Activated CD4-positive, alpha-beta T cell treated with anti-CD3 and anti-CD28 coated beads for 36 hours (primary cell): ENCODE measurements around the gene ERI3. TPM values are rescaled to one million over a fixed set of nuclear protein-coding genes. Genes with fewer than 3 reads are reported as not detected.
A peak's percentile ranks its signal among the peaks of the same experiment; 100 is the strongest.

Experiments
- ATAC-seq: fragments of 200-7000 bp; cut with Tn5 transposase; one replicate; pipeline ENCODE4 v1.10.0; 2021; ENCODE audit warnings: mild to moderate bottlenecking, moderate library complexity
- CTCF ChIA-PET: fragments of 350-600 bp; sonication (Branson Sonifier 250); formaldehyde crosslinking; loops from one replicate; lab custom pipeline; 2021; ENCODE audit warnings: antibody characterized with exemption; lab: Charles Lee
- POLR2A ChIA-PET: fragments of 350-600 bp; sonication (Branson Sonifier 250); formaldehyde crosslinking; loops from one replicate; lab custom pipeline; 2021; ENCODE audit warnings: antibody characterized with exemption, inconsistent platforms; lab: Charles Lee
- DNase-seq: peaks from one replicate; pipeline ENCODE4 v3.0.0-alpha.2; 2020
- H3K27ac Mint-ChIP-seq: one replicate; pipeline ENCODE4 v1.8.0; 2021; ENCODE audit warnings: mixed read lengths
- H3K27me3 Mint-ChIP-seq: one replicate; pipeline ENCODE4 v1.8.0; 2021; ENCODE audit warnings: mixed read lengths
- H3K36me3 Mint-ChIP-seq: one replicate; pipeline ENCODE4 v1.8.0; 2021; ENCODE audit warnings: low read depth, mixed read lengths
- H3K4me1 Mint-ChIP-seq: one replicate; pipeline ENCODE4 v1.8.0; 2021; ENCODE audit warnings: mixed read lengths
- H3K4me3 Mint-ChIP-seq: one replicate; pipeline ENCODE4 v1.8.0; 2021; ENCODE audit warnings: mild to moderate bottlenecking, moderate library complexity, mixed read lengths
- H3K9me3 Mint-ChIP-seq: one replicate; pipeline ENCODE4 v1.8.0; 2021; ENCODE audit warnings: low read depth, mixed read lengths
- intact Hi-C, 2 experiments: fragments of 100-400 bp; cut with DNase I in 1 of 2; cut with micrococcal nuclease in 1 of 2; formaldehyde crosslinking; loops; one replicate each; pipeline versions ENCODE4 v1.14.2 to v1.15.1; 2022 to 2024; cut with DNase I, micrococcal nuclease
- total RNA-seq, 2 experiments: library from RNA; stranded (reverse); gene quantifications; one replicate each; pipeline ENCODE4 v1.2.3, GENCODE V29; 2021

Gene ERI3
- total RNA-seq, 2 experiments from 2014 or later: 36.7 to 41.3 TPM

GRCh38 chr1:44315521-44315920 is 39.5 kb downstream of the ERI3 start:
- ChIA-PET CTCF (interaction anchor here (0.6 to 2.5 kb wide), 6 partner anchors 9 to 263 kb away, joined by 3 to 11 read pairs (median 6); no protein-coding TSS in a partner anchor), POLR2A (no interaction called here)
- Mint-ChIP-seq H3K27me3 (no peaks in the 10 kb centered on the region), H3K36me3 (peaks cover 24% of the 10 kb centered on the region), H3K4me3 (no peak overlapping the region), H3K27ac (no peak overlapping the region), H3K4me1 (peaks cover 5% of the 10 kb centered on the region), H3K9me3 (no peaks in the 10 kb centered on the region)
- DNase-seq (no peak), ATAC-seq (no peak)
- intact Hi-C loops: loop anchor here in 1 of 2 experiments (10.0 kb wide), 1 partner anchor 221 kb away; no protein-coding TSS in a partner anchor

- H3K4me1 Mint-ChIP-seq: peaks cover 5% of the 10 kb centered on the region
- ATAC-seq: no peak
- H3K36me3 Mint-ChIP-seq: peaks cover 30% of the 10 kb centered on the region
- POLR2A ChIA-PET: no interaction called here
- H3K9me3 Mint-ChIP-seq: no peaks in the 10 kb centered on the region
- DNase-seq: no peak
- no peak overlapping the region for H3K4me3 Mint-ChIP-seq
- H3K27ac Mint-ChIP-seq: no peak overlapping the region
- intact Hi-C loops: loop anchor here in 1 of 2 experiments (10.0 kb wide), 1 partner anchor 220 kb away; no protein-coding TSS in a partner anchor
- H3K27me3 Mint-ChIP-seq: no peaks in the 10 kb centered on the region
- CTCF ChIA-PET: interaction anchor here (0.6 to 2.5 kb wide), 6 partner anchors 8 to 222 kb away, joined by 3 to 8 read pairs (median 4); no protein-coding TSS in a partner anchor
These were observed 40.6 kb downstream of the ERI3 start for GRCh38 chr1:44314452-44314851.

- no peaks in the 10 kb centered on the region for H3K9me3 Mint-ChIP-seq
- no peak for DNase-seq
- peaks cover 5% of the 10 kb centered on the region for H3K4me1 Mint-ChIP-seq
- POLR2A ChIA-PET: no interaction called here
- intact Hi-C loops: loop anchor here in 1 of 2 experiments (10.0 kb wide), 1 partner anchor 219 kb away; no protein-coding TSS in a partner anchor
- H3K36me3 Mint-ChIP-seq: peaks cover 31% of the 10 kb centered on the region
- H3K27me3 Mint-ChIP-seq: no peaks in the 10 kb centered on the region
- no peak for ATAC-seq
- CTCF ChIA-PET: interaction anchor here (0.6 to 2.5 kb wide), 4 partner anchors 7 to 1351 kb away, joined by 3 to 8 read pairs (median 4); no protein-coding TSS in a partner anchor
- H3K4me3 Mint-ChIP-seq: no peak overlapping the region
- no peak overlapping the region for H3K27ac Mint-ChIP-seq
These were observed 41.7 kb downstream of the ERI3 start for GRCh38 chr1:44313265-44313918.

- intact Hi-C loops: loop anchor here in 1 of 2 experiments (10.0 kb wide), 1 partner anchor 218 kb away; no protein-coding TSS in a partner anchor
- ATAC-seq: no peak
- Mint-ChIP-seq H3K4me3 (no peak overlapping the region), H3K4me1 (peaks cover 1% of the 10 kb centered on the region), H3K36me3 (peaks cover 32% of the 10 kb centered on the region), H3K27ac (no peak overlapping the region), H3K9me3 (no peaks in the 10 kb centered on the region), H3K27me3 (no peaks in the 10 kb centered on the region)
- DNase-seq: no peak
- POLR2A ChIA-PET: no interaction called here
- CTCF ChIA-PET: interaction anchor here (0.6 kb wide), 1 partner anchor 1350 kb away, joined by 3 read pairs; no protein-coding TSS in a partner anchor
These were observed 42.5 kb downstream of the ERI3 start for GRCh38 chr1:44312399-44313196.

DNA sequence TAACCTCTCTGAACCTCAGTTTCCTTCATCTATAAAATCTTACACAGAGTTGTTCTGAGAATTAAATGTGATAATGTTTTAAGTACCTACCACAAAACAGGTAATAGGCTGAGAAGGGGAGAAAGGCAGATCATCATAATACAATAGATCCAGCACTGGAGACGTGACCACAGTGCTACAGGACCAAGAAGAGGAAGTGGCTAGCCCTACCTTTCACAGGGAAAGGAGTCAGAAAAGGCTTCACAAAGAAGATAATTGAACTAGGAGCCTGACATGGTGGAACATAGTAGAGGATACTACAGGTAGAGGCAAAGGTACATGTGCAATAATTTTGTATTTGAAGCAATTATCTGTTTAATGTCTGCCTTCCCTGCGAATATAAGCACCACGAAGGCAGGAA is 45.1 kb downstream of the ERI3 start:
- intact Hi-C loops: loop anchor here in 1 of 2 experiments (10.0 kb wide), 1 partner anchor 215 kb away; no protein-coding TSS in a partner anchor
- Mint-ChIP-seq H3K4me3 (no peak overlapping the region), H3K27ac (no peak overlapping the region), H3K36me3 (peaks cover 48% of the 10 kb centered on the region), H3K27me3 (no peaks in the 10 kb centered on the region), H3K9me3 (no peaks in the 10 kb centered on the region), H3K4me1 (peaks cover 24% of the 10 kb centered on the region)
- ChIA-PET POLR2A (no interaction called here), CTCF (no interaction called here)
- no peak for DNase-seq
- no peak for ATAC-seq

- Mint-ChIP-seq H3K4me3 (no peak overlapping the region), H3K4me1 (peaks cover 33% of the 10 kb centered on the region), H3K27ac (peak overlapping the region; percentile 78), H3K36me3 (peaks cover 71% of the 10 kb centered on the region), H3K9me3 (no peaks in the 10 kb centered on the region), H3K27me3 (no peaks in the 10 kb centered on the region)
- CTCF ChIA-PET: interaction anchor here (0.6 to 1.9 kb wide), 9 partner anchors 9 to 267 kb away, joined by 3 to 8 read pairs (median 5); no protein-coding TSS in a partner anchor
- ATAC-seq (peak; percentile 89), DNase-seq (peak; percentile 66)
- POLR2A ChIA-PET: no interaction called here
- intact Hi-C loops: no loop called here
These were observed 49.1 kb downstream of the ERI3 start for GRCh38 chr1:44305962-44306422.

DNA sequence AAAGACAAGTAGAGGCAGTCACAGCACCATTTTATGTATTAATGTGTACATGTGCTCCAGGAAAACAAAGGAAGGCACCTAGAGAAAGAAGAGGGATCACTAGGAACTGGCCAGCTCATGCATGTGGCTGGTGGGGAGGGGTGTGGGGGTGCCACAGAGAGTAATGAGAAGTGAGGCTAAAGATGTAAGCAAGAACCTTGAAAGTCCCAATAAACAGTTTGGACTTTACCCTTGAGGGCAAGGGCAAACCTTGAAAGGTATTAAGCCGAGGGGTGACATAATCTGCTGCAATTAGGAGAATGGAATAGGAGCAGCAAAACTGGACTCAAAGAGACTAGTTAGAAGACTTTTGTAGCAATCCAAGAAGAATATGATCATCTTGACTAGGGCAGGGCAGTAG is 51.5 kb downstream of the ERI3 start:
- Mint-ChIP-seq H3K27ac (peak overlapping the region; percentile 6), H3K36me3 (peaks cover 57% of the 10 kb centered on the region)

GRCh38 chr1:44302541-44302940 is 52.5 kb downstream of the ERI3 start:
- CTCF ChIA-PET: no interaction called here
- intact Hi-C loops: no loop called here
- peaks cover 33% of the 10 kb centered on the region for H3K4me1 Mint-ChIP-seq
- ATAC-seq (no peak), DNase-seq (no peak)
- H3K27me3 Mint-ChIP-seq: no peaks in the 10 kb centered on the region
- peaks cover 50% of the 10 kb centered on the region for H3K36me3 Mint-ChIP-seq
- POLR2A ChIA-PET: no interaction called here
- H3K9me3 Mint-ChIP-seq: no peaks in the 10 kb centered on the region
- H3K27ac Mint-ChIP-seq: no peak overlapping the region
- no peak overlapping the region for H3K4me3 Mint-ChIP-seq

More for the DNA sequence above, 51.5 kb downstream of the ERI3 start:
- CTCF ChIA-PET: interaction anchor here (0.8 kb wide), 1 partner anchor 268 kb away, joined by 3 read pairs; no protein-coding TSS in a partner anchor
- no peak overlapping the region for H3K4me3 Mint-ChIP-seq
- H3K9me3 Mint-ChIP-seq: no peaks in the 10 kb centered on the region
- intact Hi-C loops: no loop called here
- POLR2A ChIA-PET: no interaction called here
- DNase-seq (no peak), ATAC-seq (no peak)
- H3K4me1 Mint-ChIP-seq: peaks cover 33% of the 10 kb centered on the region
- H3K27me3 Mint-ChIP-seq: no peaks in the 10 kb centered on the region

- H3K27ac Mint-ChIP-seq: no peak overlapping the region
- H3K36me3 Mint-ChIP-seq: peaks cover 46% of the 10 kb centered on the region
- intact Hi-C loops: no loop called here
- no peaks in the 10 kb centered on the region for H3K27me3 Mint-ChIP-seq
- peaks cover 24% of the 10 kb centered on the region for H3K4me1 Mint-ChIP-seq
- POLR2A ChIA-PET: no interaction called here
- H3K4me3 Mint-ChIP-seq: no peak overlapping the region
- ATAC-seq (no peak), DNase-seq (no peak)
- no peaks in the 10 kb centered on the region for H3K9me3 Mint-ChIP-seq
- CTCF ChIA-PET: no interaction called here
These were observed 53.6 kb downstream of the ERI3 start for GRCh38 chr1:44301442-44301841.

DNA sequence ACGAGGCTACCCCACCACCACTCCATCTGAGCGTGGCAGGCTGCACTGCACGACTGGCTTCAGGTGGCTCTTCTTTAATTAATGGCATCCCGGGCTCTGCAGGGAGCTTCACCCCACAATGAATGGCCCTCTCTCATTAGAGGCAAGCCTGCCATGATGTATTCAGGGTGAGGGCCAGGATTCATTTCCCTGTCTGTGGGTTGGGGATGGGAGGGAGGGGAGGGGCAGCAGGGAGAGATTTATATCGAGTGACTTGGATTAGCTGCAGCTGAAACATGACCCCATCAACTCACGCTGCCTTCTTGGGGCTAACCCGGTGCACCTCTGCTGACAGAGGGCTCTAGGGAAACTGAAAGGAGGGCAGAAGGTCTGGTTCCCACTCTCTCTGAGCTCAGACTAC is 54.2 kb downstream of the ERI3 start:
- intact Hi-C loops: no loop called here
- Mint-ChIP-seq H3K9me3 (no peaks in the 10 kb centered on the region), H3K4me3 (no peak overlapping the region), H3K36me3 (peaks cover 42% of the 10 kb centered on the region), H3K4me1 (peaks cover 18% of the 10 kb centered on the region), H3K27ac (no peak overlapping the region), H3K27me3 (no peaks in the 10 kb centered on the region)
- no peak for DNase-seq
- ChIA-PET POLR2A (no interaction called here), CTCF (interaction anchor here (1.7 kb wide), 1 partner anchor 83 kb away, joined by 5 read pairs; no protein-coding TSS in a partner anchor)
- ATAC-seq: no peak

DNA sequence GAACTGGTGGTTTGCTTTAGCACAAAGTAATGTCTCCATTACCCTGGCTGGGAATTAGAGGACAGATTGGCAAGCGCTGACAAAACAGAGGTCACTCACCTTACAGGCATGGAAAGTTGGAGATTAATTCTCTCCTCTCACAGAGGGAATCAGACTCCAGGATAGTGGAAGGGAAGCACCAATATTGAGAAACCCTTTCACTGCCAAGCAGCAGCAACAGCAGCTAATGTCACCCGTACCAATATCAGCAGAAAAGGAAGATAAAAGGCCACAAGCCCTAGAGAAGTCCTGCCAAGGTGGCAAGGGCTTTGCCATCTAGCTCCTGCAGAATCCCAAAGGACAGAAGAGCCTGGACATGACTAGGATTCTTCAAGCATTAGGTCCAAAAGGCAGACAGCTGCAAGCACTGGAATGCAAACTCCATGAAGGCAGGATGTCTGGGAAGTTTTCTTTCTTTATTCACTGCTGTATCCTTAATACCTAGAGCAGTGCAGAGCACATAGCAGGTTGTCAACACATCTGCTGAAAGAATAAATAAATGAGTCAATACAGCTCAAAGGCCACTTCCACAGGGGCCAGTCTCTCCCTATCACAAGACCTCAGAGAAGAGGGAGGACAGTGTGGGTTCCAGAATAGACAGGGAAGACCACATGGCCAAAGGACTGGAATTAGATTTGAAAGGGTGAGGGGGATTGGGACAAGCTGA is 57.2 kb downstream of the ERI3 start:
- no peak overlapping the region for H3K27ac Mint-ChIP-seq

More for the DNA sequence above, 57.2 kb downstream of the ERI3 start:
- intact Hi-C loops: no loop called here
- POLR2A ChIA-PET: no interaction called here
- H3K4me3 Mint-ChIP-seq: no peak overlapping the region
- no peaks in the 10 kb centered on the region for H3K27me3 Mint-ChIP-seq
- peaks cover 25% of the 10 kb centered on the region for H3K36me3 Mint-ChIP-seq
- ATAC-seq (no peak), DNase-seq (no peak)
- CTCF ChIA-PET: no interaction called here
- no peaks in the 10 kb centered on the region for H3K9me3 Mint-ChIP-seq
- H3K4me1 Mint-ChIP-seq: no peaks in the 10 kb centered on the region
